HL-60 (cell line): ENCODE results near the gene LSAMP.

ENCODE experiments used
- CTCF ChIP-seq: IDR thresholded peaks from one replicate; pipeline ENCODE4 v1.5.1; 2011; ENCODE audit warnings: low read length, control low read depth, inconsistent platforms; ENCODE audit not compliant: insufficient read depth
- GABPA ChIP-seq: IDR thresholded peaks from 2 replicates; pipeline ENCODE4 v1.6.1; 2012; ENCODE audit warnings: low read depth
- POLR2AphosphoS5 ChIP-seq: IDR thresholded peaks from 2 replicates; pipeline ENCODE4 v1.6.1; 2012; ENCODE audit warnings: low read depth
- SPI1 ChIP-seq: IDR thresholded peaks from 2 replicates; pipeline ENCODE4 v1.6.1; 2012; ENCODE audit warnings: low read depth, mild to moderate bottlenecking, borderline replicate concordance

- TF ChIP-seq CTCF (no peak), POLR2AphosphoS5 (no peak), SPI1 (no peak), GABPA (no peak)
Measured at GRCh38 chr3:116316771-116317170, 128.5 kb downstream of the LSAMP start.
